ENCODE results near the gene CASKIN2. TPM values are rescaled to one million over a fixed set of nuclear protein-coding genes. Genes with fewer than 3 reads are reported as not detected.
"Not testable (repeated sequence)": the region's sequence is repeated elsewhere in the genome, so short reads cannot be mapped to it uniquely, and the experiment has no call there.

CASKIN2 gene
- polyA plus RNA-seq, 3 donors, result 27.2 to 31.2 (median 29.0) TPM

DNA sequence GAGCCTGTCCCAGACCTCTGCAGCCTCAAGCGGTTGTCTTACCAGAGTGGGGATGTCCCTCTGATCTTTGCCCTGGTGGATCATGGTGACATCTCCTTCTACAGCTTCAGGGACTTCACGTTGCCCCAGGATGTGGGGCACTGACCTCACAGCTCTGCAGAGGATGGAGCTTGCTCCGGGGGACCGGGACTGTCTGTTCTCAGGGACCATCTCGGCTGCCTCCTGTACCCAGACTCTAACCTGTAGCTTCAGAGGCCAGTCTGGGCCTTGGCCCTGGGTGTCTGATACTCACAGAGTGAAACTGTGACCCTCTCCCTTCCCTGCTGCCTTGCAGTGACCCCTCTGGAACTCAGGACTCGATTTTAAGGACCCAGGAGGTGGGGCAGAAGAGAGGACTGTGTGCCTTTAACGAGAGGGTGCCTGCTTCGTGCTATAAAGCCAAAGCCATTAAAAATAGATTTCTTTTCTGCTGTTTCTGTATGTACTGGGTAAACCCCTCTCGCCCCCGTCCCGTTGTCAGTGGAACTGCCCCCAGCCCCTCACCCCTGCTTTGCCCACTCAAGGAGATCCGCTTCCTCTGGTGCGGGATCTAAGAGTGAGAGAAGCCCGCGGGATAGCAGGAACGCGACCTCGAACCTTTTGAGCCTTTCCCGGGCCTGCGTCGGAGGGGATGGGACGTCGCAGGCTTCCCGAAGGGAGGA lies 9.1 kb upstream of the CASKIN2 start:
- DNase-seq (ENCODE audit: low read depth in 3 of 3, low spot score in 2 of 3), result no peak

DNA sequence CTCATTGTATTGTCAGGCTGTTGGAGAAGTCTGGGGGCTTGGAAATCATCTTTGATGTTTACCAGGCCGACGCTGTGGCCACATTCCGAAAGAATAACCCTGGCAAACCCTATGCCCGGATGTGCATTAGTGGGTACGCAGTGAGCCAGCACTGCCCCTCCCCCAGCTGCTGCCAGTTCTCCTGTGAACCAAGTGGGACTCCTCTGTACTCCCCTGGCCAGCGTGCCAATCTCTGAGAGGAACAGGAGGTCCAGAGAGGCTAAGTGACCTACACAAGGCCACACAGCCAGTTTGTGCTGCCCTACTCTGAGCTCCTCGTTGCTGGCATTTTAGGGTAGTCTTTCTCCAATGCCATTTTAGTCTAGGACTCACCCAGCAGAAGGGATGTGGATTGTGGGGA lies 8.3 kb upstream of the CASKIN2 start:
- DNase-seq (ENCODE audit: low read depth in 3 of 3, low spot score in 2 of 3), result no peak

DNA sequence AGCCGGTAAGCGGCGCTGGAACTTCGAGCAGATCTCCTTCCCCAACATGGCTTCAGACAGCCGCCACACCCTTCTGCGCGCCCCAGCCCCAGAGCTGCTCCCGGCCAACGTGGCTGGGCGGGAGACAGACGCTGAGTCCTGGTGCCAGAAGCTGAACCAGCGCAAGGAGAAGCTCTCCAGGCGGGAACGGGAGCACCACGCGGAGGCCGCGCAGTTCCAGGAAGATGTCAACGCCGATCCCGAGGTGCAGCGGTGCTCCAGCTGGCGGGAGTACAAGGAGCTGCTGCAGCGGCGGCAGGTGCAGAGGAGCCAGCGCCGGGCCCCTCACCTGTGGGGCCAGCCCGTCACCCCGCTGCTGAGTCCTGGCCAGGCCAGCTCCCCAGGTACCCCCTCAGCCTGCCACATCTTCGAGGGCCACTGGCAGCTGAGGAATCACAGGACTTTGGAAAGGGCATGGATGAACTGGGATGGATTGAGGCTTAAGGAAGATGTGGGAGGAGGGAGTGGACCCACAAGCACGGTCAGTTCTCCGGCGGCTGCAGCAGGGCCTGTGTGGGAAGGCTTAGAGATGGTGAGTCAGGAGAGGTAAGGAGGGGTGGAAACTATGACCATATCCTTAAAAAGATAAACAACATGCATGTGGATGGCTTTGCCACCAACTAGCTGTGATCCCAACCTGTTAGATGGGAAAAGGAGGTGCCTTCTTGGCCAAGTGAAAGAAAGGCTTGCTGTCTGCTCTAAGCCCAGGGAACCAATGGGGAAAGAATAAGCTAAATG lies 6.8 kb upstream of the CASKIN2 start:
- DNase-seq (ENCODE audit: low read depth in 3 of 3, low spot score in 2 of 3), result no peak

DNA sequence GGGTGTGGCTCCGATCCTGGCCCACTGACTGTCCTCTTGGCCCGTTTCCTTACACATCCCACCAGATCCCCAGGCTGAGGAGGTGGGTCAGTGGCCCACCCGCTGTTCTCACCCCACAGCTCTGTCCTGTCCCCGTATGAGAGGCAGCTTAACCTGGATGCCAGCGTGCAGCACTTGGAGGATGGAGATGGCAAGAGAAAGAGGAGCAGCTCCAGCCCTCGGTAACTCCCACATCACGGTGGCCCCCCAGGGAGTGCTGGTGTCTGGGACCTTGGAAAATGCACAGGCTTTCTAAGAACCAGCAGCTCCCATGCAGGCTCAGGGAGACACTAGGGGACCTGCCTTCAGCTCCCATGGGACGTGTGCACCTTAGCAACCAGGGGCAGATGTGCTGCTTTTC lies 6.0 kb upstream of the CASKIN2 start:
- DNase-seq (ENCODE audit: low read depth in 3 of 3, low spot score in 2 of 3), result no peak

DNA sequence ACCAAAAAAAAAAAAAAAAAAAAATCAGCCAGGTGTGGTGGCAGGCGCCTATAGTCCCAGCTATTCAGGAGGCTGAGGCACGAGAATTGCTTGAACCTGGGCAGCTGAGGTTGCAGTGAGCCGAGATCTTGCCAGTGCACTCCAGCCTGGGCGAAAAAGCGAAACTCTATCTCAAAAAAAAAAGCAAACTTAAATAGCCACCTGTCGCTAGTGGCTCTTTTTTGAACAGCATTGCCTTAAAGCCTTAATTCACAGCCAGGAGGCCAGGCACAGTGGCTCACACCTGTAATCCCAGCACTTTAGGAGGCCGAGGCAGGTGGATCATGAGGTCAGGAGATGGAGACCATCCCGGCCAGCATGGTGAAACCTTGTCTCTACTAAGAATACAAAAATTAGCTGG lies 5.1 kb upstream of the CASKIN2 start:
- DNase-seq (ENCODE audit: low read depth in 3 of 3, low spot score in 2 of 3), result not testable (repeated sequence)

DNA sequence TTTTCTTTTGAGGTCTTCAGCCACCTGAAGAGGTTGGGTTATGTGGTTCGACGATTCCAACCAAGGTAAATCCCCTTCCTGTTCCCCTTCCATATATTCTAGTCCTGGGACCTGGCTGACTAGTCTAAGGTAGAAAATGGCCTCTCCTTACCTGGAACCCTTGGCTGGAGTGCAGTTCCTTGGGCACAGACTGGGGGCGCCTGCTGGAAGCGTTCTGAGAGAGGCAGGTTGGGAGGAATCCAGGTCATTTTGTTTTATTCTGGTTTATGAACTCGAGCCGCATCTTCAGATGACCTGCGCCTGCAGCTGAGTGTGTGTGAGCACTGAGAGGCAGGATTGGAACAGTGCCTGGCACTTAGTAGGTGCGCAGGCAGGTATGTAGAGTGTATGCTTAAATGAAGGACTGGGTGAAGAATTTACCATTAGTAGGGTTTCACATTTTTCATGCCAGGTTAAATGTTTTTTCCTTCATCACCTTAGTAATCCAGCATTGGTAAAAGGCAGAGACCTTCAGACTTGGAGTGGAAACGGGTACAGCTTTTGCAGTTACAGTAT lies 3.7 kb upstream of the CASKIN2 start:
- no peak for DNase-seq (ENCODE audit: low read depth in 3 of 3, low spot score in 2 of 3)

DNA sequence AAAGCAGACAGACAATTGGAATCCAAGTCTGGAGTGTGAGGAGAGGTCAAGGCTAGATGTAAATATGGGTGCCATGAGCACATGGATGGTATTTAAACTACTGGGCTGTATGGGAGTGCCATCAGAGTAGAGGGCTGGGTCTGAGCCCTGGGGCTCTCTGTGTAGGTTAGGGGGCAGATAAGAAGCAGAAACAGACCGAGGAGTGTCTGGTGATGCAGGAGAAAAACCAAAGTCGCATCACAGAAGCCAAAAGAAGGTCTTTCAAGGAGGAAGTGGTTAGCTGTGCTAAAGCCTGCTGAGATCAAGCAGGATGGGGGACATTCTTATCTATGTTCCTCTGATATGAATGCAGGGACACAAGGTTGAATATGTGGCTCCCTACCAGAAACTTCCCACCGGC lies 2.9 kb upstream of the CASKIN2 start:
- DNase-seq (ENCODE audit: low read depth in 3 of 3, low spot score in 2 of 3), result no peak

DNA sequence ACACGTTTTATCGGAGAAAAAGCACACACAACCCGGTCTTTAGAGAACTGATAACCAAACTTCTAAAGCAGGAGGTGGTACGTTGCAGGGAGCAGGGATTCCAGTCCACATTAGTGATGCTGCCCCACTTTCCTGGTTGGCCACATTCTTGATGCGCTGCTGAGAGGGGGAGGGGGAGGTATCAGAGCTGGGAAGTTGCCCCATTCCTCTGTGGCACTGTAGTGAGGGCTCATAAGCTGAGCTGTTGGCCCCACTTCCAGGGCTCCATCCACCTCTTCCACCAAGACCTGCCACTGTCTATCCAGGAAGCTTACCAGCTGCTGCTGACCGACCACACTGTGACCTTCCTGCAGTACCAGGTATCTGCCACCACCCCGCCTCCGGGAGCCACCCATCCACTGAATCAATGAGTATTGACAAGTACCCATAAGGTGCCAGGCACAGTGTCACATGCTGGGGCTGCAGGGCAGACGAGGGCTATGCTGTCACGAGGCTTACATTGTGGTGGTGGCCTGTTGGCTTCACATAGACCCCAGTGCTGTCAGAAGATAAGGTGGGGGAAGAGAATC lies 2.0 kb upstream of the CASKIN2 start:
- DNase-seq (ENCODE audit: low read depth in 3 of 3, low spot score in 2 of 3), result no peak

DNA sequence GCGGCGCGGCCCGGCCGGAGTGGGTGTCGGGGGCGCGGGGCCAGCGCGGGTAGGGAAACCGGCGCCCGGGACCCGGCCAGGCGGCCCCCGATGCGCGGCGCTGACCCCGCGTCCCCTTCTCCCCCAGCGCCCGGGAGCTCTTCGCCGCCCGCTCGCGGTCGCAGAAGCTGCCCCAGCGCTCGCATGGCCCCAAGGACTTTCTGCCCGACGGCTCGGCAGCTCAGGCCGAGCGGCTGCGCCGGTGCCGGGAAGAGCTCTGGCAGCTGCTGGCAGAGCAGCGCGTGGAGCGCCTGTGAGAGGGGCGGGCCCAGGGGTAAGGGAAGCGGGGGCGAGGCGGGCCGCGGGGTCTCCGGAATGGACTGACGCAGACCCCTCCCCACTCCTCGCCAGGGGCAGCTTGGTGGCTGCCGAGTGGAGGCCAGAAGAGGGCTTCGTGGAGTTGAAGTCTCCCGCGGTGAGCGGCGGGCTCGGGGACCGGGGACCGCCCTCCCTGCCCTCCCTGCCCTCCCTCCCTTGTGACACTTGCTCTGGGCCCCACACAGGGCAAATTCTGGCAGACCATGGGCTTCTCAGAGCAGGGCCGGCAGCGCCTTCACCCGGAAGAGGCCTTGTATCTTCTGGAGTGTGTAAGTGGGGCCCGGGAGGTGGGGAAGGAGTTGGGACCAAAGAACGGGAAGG lies 1.4 kb upstream of the CASKIN2 start:
- no peak for DNase-seq (ENCODE audit: low read depth in 3 of 3, low spot score in 2 of 3)

DNA sequence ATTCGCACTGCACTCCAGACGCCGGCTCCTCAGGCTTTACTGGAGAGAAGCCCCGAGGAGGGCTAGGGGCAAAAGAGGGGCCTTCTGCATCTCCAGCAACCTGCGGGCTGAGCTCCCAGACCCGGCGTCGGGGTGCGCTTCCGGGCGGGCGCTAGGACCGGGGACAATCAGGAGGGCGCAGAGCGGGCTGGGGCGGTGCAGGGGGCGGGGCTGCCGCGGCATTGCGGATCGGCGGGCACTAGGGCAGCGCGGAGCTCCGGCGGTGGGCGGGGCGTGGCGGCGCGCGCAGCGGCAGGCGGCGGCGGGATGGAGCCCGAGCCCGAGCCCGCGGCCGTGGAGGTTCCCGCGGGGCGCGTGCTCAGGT lies 900 bp upstream of the CASKIN2 start, which contains the start of gene TSEN54:
Gene TSEN54 (plus strand): TSS at position 274 of the 364 bp plus-strand sequence. CDS start 33 bp downstream, at position 307.
- DNase-seq (ENCODE audit: low read depth in 3 of 3, low spot score in 2 of 3), result peak in 2 of 3 donors; percentile 70 to 82

DNA sequence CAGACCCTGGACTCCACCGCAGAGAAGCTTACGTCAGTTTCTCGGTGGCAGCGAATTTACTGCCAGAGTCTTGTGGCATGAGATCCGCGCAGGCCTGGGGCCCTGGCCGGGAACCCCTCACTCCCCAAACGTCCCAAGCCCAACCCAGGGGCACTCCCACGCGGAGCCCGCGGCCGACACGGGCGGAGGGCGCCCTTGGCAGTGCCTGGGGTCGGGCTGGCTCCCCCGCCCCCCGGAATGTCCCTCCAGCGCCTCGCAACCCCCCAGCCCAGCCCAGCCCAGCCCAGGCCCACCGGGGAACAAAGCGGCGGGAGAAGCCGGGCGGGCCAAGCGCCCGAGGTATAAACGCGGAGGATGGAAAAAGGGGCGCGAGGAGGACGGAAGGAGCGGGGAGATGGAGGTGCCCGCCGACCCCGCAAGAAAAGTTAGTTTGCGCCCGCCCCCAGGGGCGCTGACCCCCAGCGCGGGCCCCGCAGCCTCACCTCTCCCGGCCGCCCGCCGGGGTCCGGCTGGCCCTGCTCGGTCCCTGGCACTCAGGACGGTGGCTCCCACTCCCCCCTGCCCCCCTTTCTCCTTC lies 330 bp downstream of the CASKIN2 start:
- no peak for DNase-seq (ENCODE audit: low read depth in 3 of 3, low spot score in 2 of 3)

DNA sequence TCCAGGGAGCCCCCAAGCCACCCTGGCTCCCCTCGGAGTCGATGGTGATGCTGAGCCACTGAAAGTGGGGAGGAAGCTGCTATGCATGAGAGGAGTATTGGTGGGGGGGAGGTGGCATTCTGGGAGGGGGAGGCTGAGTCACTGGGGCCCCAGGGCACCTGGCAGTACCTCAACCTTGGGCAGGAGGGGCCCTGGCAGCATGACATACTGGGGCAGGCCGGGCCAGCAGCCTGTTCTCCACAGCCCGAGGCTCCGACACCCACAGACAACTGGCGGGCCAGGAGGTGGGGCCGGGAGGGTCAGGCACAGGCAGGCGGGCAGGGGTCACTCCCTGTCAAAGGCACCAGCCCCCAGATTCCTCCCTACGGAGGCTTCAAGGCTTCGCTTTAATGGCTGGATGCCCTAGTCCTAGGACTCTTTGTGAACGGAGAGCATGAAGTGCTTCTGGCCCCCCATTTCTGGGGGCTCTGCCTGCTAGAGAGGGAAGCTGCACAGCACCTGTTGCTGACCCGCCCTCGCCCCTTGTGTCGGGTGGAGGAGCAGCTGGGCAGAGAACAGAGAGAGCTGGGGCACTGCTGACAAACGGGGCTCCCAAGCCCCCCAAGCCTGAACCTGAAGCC lies 928 bp downstream of the CASKIN2 start:
- DNase-seq (ENCODE audit: low read depth in 3 of 3, low spot score in 2 of 3), result no peak

DNA sequence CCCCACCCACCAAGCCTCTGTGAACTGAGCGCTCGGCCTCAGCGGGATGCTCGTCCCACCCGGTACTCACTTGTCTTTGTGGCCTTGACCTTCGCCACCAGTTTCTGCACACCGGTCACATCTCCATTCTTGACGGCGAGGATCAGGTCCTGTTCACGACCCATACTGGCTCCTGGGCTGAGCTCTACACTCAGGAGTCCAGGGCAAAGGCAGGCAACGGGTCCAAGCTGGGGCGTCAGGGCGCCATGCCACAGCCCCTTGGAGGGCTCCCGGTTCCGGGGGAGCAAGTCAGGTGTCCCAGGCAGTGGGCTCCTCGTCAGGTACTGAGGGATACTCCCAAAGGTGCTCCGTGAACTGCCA lies 1.7 kb downstream of the CASKIN2 start:
- no peak for DNase-seq (ENCODE audit: low read depth in 3 of 3, low spot score in 2 of 3)

DNA sequence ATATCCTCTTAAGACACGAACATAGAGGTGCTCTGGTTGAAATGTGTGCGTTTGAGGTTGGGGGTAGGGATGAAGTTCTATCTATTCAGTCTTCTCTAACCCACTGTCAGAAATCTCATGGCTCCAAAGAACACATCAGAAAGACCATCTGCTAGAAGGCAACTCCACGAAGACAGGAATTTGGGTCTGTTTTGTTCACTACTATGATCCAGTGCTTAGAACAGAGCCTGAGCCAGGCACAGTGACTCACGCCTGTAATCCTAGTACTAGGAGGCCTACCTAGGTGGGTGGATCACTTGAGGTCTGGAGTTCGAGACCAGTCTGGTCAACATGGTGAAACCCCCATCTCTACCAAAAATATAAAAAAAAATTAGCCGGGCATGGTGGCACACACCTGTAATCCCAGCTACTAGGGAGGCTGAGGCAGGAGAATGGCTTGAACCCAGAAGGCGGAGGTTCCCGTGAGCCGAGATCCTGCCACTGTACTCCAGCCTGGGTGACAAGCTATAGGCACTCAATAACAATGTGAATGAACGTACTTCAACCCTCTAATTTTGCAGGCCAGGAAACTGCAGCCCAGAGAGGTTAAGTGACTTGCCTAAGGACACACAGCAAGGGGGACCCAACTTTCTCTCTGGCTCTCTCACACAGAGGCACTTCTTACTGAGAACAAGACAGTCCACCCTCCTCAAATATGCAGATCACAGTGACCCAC lies 2.3 kb downstream of the CASKIN2 start:
- DNase-seq (ENCODE audit: low read depth in 3 of 3, low spot score in 2 of 3), result no peak

DNA sequence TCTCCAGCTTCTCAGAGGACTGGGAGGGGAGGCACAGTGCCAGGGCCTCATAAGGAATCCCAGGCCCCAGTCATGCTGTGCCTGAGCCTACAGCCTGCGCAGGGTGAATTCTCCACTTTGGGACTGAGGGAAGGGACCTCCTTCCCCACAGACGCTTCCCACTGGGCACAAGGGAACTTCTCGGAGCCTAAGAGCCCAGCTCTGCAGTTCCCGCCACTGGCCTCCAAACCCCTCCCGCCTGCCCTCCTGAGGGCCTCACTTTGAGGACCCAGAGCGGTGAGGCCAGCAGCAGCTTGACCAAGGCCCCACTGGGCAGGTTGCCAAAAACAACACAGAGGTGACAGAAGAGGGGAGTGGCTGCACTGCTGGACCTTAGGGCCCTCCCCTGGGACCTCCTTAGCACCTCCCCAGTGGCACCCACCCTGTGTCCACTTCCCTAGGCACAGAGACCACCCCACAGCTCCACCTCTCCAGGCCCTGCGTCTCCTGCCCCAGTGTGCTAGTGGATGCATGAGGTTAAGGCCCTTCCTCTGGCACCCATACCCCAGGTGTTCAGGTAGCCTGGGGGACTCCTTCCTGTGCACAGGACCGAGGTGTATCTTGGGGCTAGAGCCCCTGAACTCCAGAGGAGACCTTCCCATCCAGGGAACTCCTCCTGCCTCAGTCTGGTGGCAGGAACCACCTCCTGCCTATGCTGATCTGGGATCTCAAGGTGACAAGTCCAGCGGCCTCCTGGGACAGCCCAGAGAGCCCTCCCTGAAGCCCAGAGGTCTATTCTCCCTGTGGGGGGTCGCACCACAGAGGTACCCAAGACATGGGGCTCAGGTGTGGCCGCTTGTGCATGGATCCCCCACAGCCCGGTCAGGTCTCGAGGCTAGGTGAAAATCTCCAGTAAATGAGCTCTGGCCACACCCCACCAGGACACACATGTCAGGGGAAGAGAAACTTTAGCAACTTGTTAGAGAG lies 3.4 kb downstream of the CASKIN2 start:
- DNase-seq (ENCODE audit: low read depth in 3 of 3, low spot score in 2 of 3), result no peak

DNA sequence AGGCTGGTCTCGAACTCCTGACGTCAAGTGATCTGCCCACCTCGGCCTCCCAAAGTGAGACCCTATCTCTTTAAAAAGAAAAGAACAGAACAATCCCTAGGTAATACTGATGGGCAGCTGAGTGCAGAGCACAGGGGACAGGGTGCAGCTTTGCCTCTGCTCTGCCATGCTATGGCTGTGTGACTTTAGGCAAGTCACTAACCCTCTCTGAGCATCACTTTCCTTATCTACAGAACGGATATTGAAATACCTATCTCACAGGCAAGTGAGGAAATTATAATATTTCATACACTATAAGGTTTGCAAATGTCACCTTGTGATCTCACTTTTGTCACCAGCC lies 4.1 kb downstream of the CASKIN2 start:
- no peak for DNase-seq (ENCODE audit: low read depth in 3 of 3, low spot score in 2 of 3)

DNA sequence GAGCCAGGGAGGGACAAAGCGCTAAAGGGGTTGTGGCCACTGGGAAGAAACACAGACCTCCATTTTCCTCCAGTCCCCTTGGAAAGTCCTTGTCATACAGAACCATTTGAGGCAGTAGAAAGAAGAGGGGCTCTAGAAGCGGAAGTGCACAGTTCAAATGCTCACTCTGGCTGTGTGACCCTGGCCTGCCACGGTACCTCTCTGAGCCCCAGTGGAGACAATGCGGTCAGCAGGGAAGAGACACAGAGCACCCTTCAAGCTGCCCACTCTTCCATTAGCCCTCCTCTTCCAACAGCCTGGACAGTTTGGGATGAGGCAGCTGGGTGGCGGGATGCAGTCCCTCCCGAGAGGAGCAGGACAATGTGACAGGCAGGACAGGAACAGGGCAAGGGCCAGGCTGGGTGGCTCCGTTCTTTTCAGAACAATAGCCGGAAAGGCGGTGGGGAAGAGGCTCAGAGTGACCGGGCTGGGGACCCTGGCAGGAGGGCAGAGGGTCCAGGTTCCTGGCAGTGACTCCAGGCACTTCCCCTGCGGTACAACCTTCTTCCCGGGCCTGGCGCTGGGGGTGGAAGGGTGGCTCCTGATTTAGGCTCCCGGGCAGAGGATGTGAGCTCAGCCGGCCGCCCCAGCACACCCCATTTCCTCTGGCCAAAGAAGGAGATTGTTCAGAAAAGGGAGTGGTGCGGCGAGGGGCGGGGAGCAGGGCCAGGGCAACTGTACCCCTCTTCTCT lies 5.6 kb downstream of the CASKIN2 start:
- no peak for DNase-seq (ENCODE audit: low read depth in 3 of 3, low spot score in 2 of 3)

DNA sequence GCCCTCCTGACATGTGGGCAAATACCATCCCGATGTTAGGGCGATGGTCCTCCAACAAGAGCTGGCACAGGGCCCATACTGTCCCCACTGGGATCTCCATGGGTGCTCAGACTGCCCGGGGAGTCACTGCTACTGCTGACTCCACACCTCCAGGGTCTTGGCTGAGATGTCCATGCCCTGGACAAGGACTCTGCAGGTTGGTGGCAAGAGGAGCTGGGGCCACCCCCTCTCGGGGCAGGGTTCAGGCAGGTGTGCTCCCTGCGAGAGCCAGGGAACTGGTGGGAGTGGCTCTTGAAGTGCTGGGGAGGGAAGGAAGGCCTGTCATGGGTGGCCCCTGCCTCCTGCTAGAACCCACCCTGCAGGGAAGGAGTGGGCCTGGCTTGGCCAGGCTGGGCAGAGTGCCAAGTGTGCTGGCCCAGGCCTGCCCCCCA lies 6.4 kb downstream of the CASKIN2 start:
- DNase-seq (ENCODE audit: low read depth in 3 of 3, low spot score in 2 of 3), result no peak
